H1 (cell line): Measurements from ENCODE around the gene TDRKH. TPM values are rescaled to one million over a fixed set of nuclear protein-coding genes. Genes with fewer than 3 reads are reported as not detected.

Source experiments
- CTCF ChIA-PET: fragments of 300-600 bp; sonication (Branson Sonifier 250); formaldehyde crosslinking; loops from one replicate; lab custom pipeline; 2021; ENCODE audit not compliant: partially characterized antibody; lab: Charles Lee
- POLR2A ChIA-PET: fragments of 300-600 bp; sonication (Branson Sonifier 250); formaldehyde crosslinking; loops from one replicate; lab custom pipeline; 2021; ENCODE audit warnings: inconsistent platforms; ENCODE audit not compliant: partially characterized antibody; lab: Charles Lee
- DNase-seq, 2 experiments: peaks; one replicate each; pipeline versions ENCODE4 v3.0.0 to v3.0.0-alpha.2; 2010 to 2022; ENCODE audit warnings: low spot score in 2 of 2, low read depth in 1 of 2, mixed read lengths in 1 of 2
- FAIRE-seq: peaks from 2 replicates; lab custom pipeline; 2011; peaks lifted over from hg19 to GRCh38; lab: Jason Lieb, UNC
- H2AFZ ChIP-seq: 2 replicates; pipeline ENCODE4 v1.8.1; 2012; ENCODE audit warnings: low read length, inconsistent platforms
- H2AK5ac ChIP-seq: 2 replicates; pipeline ENCODE4 v1.6.1; 2013; ENCODE audit warnings: low read depth, low read length
- H2BK120ac ChIP-seq: replicated peaks from 2 replicates; pipeline ENCODE3; 2013; ENCODE audit warnings: low read depth, low read length, inconsistent platforms
- H2BK12ac ChIP-seq: 2 replicates; pipeline ENCODE4 v1.6.1; 2013; ENCODE audit warnings: low read depth, low read length
- H2BK15ac ChIP-seq: 2 replicates; pipeline ENCODE4 v1.6.1; 2013; ENCODE audit warnings: low read length
- H2BK20ac ChIP-seq: 2 replicates; pipeline ENCODE4 v1.6.1; 2013; ENCODE audit warnings: low read length
- H2BK5ac ChIP-seq: 2 replicates; pipeline ENCODE4 v1.6.1; 2013; ENCODE audit warnings: low read depth, low read length
- H3K14ac ChIP-seq: 2 replicates; pipeline ENCODE4 v1.6.1; 2013; ENCODE audit warnings: inconsistent platforms; ENCODE audit not compliant: insufficient read length
- H3K18ac ChIP-seq: 2 replicates; pipeline ENCODE4 v1.6.1; 2013; ENCODE audit warnings: low read length; ENCODE audit errors: extremely low read depth
- H3K23ac ChIP-seq: 2 replicates; pipeline ENCODE4 v1.6.1; 2013; ENCODE audit warnings: inconsistent platforms; ENCODE audit not compliant: insufficient read length
- H3K23me2 ChIP-seq: 2 replicates; pipeline ENCODE4 v1.6.1; 2013; ENCODE audit warnings: low read depth, low read length
- H3K27ac ChIP-seq: 2 replicates; pipeline ENCODE4 v1.6.1; 2011; ENCODE audit warnings: low read depth, low read length, inconsistent platforms
- H3K27me3 ChIP-seq, 4 experiments: replicated peaks in 1 of 4; 1 replicate in 1 of 4; 2 replicates in 3 of 4; pipeline versions ENCODE4 v1.6.1 to v1.8.1; 2011 to 2013; ENCODE audit warnings: low read length in 3 of 4, mild to moderate bottlenecking in 3 of 4, inconsistent platforms in 2 of 4, mixed read lengths in 2 of 4, moderate library complexity in 1 of 4; ENCODE audit not compliant: control insufficient read depth in 3 of 4, insufficient read depth in 3 of 4; ENCODE audit errors: extremely low read depth in 1 of 4
- H3K36me3 ChIP-seq, 4 experiments: 2 replicates each; pipeline versions ENCODE4 v1.6.1 to v1.8.1; 2011 to 2013; ENCODE audit warnings: mild to moderate bottlenecking in 4 of 4, low read length in 3 of 4, moderate library complexity in 2 of 4, control low read depth in 1 of 4, inconsistent platforms in 1 of 4; ENCODE audit not compliant: insufficient read depth in 4 of 4, control insufficient read depth in 2 of 4
- H3K4ac ChIP-seq: replicated peaks from 2 replicates; pipeline ENCODE3; 2013; ENCODE audit warnings: low read length, low read depth, mixed read lengths, inconsistent platforms; ENCODE audit not compliant: insufficient read length
- H3K4me1 ChIP-seq, 4 experiments: replicated peaks in 1 of 4; 1 replicate in 1 of 4; 2 replicates in 3 of 4; pipeline versions ENCODE4 v1.6.1 to v1.8.1; 2011 to 2013; ENCODE audit warnings: low read length in 3 of 4, inconsistent platforms in 2 of 4, mixed read lengths in 1 of 4; ENCODE audit not compliant: insufficient read depth in 4 of 4, control insufficient read depth in 3 of 4
- H3K4me2 ChIP-seq, 2 experiments: 2 replicates each; pipeline versions ENCODE4 v1.6.1 to v1.8.1; 2011 to 2013; ENCODE audit warnings: low read depth in 2 of 2, low read length in 2 of 2, control low read depth in 1 of 2, inconsistent platforms in 1 of 2, mild to moderate bottlenecking in 1 of 2; ENCODE audit not compliant: insufficient read depth in 1 of 2
- H3K4me3 ChIP-seq, 4 experiments: fragments of 200-600, 300-600 bp in 1 of 4; sonication (generic), shearing (Covaris generic), sonication (Bioruptor Twin) in 1 of 4; 2 replicates each; pipeline versions ENCODE4 v1.5.1 to v1.8.1; 2011 to 2016; ENCODE audit warnings: low read length in 4 of 4, low read depth in 3 of 4, control low read depth in 2 of 4, inconsistent platforms in 2 of 4, mild to moderate bottlenecking in 2 of 4, mixed read lengths in 1 of 4, moderate library complexity in 1 of 4; ENCODE audit not compliant: insufficient read depth in 2 of 4; ENCODE audit errors: extremely low read depth in 1 of 4
- H3K56ac ChIP-seq: replicated peaks from 2 replicates; pipeline ENCODE3; 2013; ENCODE audit warnings: low read depth, mild to moderate bottlenecking, mixed read lengths, low read length, inconsistent platforms; ENCODE audit not compliant: insufficient read length
- H3K79me1 ChIP-seq: 2 replicates; pipeline ENCODE4 v1.6.1; 2013; ENCODE audit warnings: low read depth, low read length, control low read depth
- H3K79me2 ChIP-seq, 2 experiments: 2 replicates each; pipeline versions ENCODE4 v1.6.1 to v1.8.1; 2012 to 2013; ENCODE audit warnings: low read length in 2 of 2, mild to moderate bottlenecking in 2 of 2, inconsistent platforms in 1 of 2; ENCODE audit not compliant: insufficient read depth in 2 of 2, control insufficient read depth in 1 of 2
- H3K9ac ChIP-seq, 4 experiments: replicated peaks in 1 of 4; 1 replicate in 1 of 4; 2 replicates in 3 of 4; pipeline versions ENCODE4 v1.6.1 to v1.8.1; 2011 to 2013; ENCODE audit warnings: low read depth in 3 of 4, low read length in 3 of 4, control low read depth in 2 of 4, mild to moderate bottlenecking in 2 of 4, moderate library complexity in 2 of 4, inconsistent platforms in 1 of 4; ENCODE audit errors: extremely low read depth in 1 of 4
- H3K9me3 ChIP-seq, 2 experiments: 2 replicates each; pipeline versions ENCODE4 v1.6.1 to v1.8.1; 2012 to 2013; ENCODE audit warnings: mild to moderate bottlenecking in 2 of 2, moderate library complexity in 2 of 2, control low read depth in 1 of 2, inconsistent platforms in 1 of 2, low read depth in 1 of 2, low read length in 1 of 2, mixed read lengths in 1 of 2; ENCODE audit not compliant: insufficient read depth in 2 of 2
- H4K20me1 ChIP-seq, 2 experiments: replicated peaks in 1 of 2; 2 replicates each; pipeline versions ENCODE3 to v1.8.1; 2011 to 2013; ENCODE audit warnings: inconsistent platforms in 2 of 2, low read length in 2 of 2, mild to moderate bottlenecking in 1 of 2; ENCODE audit not compliant: insufficient read depth in 2 of 2, control insufficient read depth in 1 of 2
- H4K5ac ChIP-seq: 2 replicates; pipeline ENCODE4 v1.6.1; 2013; ENCODE audit warnings: low read length, low read depth, mixed read lengths, inconsistent platforms; ENCODE audit not compliant: insufficient read length
- H4K8ac ChIP-seq: 2 replicates; pipeline ENCODE4 v1.8.0; 2013; ENCODE audit warnings: mild to moderate bottlenecking, moderate library complexity, low read length, inconsistent platforms; ENCODE audit not compliant: insufficient read depth; ENCODE audit errors: extremely low read depth
- H4K91ac ChIP-seq: replicated peaks from 2 replicates; pipeline ENCODE3; 2013; ENCODE audit warnings: low read length, mixed read lengths, inconsistent platforms; ENCODE audit not compliant: insufficient read length
- CBX8 ChIP-seq: fragments of 300-800, 300-1000 bp; sonication (generic); IDR thresholded peaks from 2 replicates; pipeline ENCODE4 v1.7.1; 2016; ENCODE audit warnings: low read depth, low read length, borderline replicate concordance
- CTBP2 ChIP-seq: IDR thresholded peaks from 2 replicates; pipeline ENCODE4 v1.7.0; 2011; ENCODE audit warnings: borderline replicate concordance, mild to moderate bottlenecking, moderate library complexity, mixed read lengths, low read length; ENCODE audit not compliant: insufficient read depth, insufficient read length
- CTCF ChIP-seq, 3 experiments: IDR thresholded peaks; 1 replicate in 2 of 3; 2 replicates in 1 of 3; pipeline versions ENCODE4 v1.5.1 to v1.6.1; 2011; ENCODE audit warnings: low read length in 3 of 3, mild to moderate bottlenecking in 3 of 3, inconsistent platforms in 2 of 3, low read depth in 1 of 3, moderate library complexity in 1 of 3; ENCODE audit not compliant: insufficient read depth in 1 of 3; ENCODE audit errors: control extremely low read depth in 1 of 3
- E2F6 ChIP-seq: IDR thresholded peaks from 2 replicates; pipeline ENCODE4 v1.6.1; 2012; ENCODE audit warnings: inconsistent platforms
- GABPA ChIP-seq: IDR thresholded peaks from 2 replicates; pipeline ENCODE4 v1.6.1; 2011; ENCODE audit warnings: mild to moderate bottlenecking, low read length, moderate library complexity, borderline replicate concordance; ENCODE audit not compliant: insufficient read depth
- GTF2F1 ChIP-seq: IDR thresholded peaks from 2 replicates; pipeline ENCODE4 v1.6.1; 2012; ENCODE audit warnings: low read depth, low read length, improper control_type of control experiment, borderline replicate concordance
- JUN ChIP-seq: IDR thresholded peaks from 2 replicates; pipeline ENCODE4 v1.6.1; 2011; ENCODE audit warnings: low read depth, mild to moderate bottlenecking, improper control_type of control experiment, low read length
- SAP30 ChIP-seq: fragments of 300-600 bp; sonication (generic); IDR thresholded peaks from 2 replicates; pipeline ENCODE4 v1.7.1; 2012; ENCODE audit warnings: low read length, moderate library complexity, mild to moderate bottlenecking, inconsistent platforms; ENCODE audit not compliant: insufficient read depth, insufficient replicate concordance
- SP1 ChIP-seq: IDR thresholded peaks from 2 replicates; pipeline ENCODE4 v1.6.1; 2011; ENCODE audit warnings: low read depth, low read length
- TCF12 ChIP-seq: IDR thresholded peaks from 2 replicates; pipeline ENCODE4 v1.6.1; 2011; ENCODE audit warnings: low read depth, mild to moderate bottlenecking, low read length
- WGBS, 2 experiments: shearing (Covaris generic) in 1 of 2; methylation state at CpG; one replicate each; pipeline versions ENCODE4 v1.1.6 to v1.1.7; 2013 to 2015; ENCODE audit warnings: low lambda C conversion rate in 2 of 2, mixed read lengths in 2 of 2, inconsistent platforms in 1 of 2, low coverage in 1 of 2, missing lambda C conversion rate in 1 of 2; ENCODE audit not compliant: insufficient replicate concordance in 2 of 2, insufficient coverage in 1 of 2, insufficient read length in 1 of 2; ENCODE audit errors: extremely low coverage in 1 of 2, missing lambda C conversion rate in 1 of 2; 5-methylcytosine and 5-hydroxymethylcytosine counted together
- polyA plus RNA-seq, 7 experiments: library from polyadenylated mRNA; depleted of rRNA in 3 of 7; stranded (reverse) in 5 of 7; unstranded in 2 of 7; fragments of >200 nt in 5 of 7; fragments of 200-250 nt in 2 of 7; gene quantifications; 1 replicate in 5 of 7; 2 replicates in 1 of 7; 4 replicates in 1 of 7; pipeline versions ENCODE4 v1.2.1 to v1.2.3, GENCODE V29; 2011 to 2013; ENCODE audit warnings: missing spikeins in 2 of 7, mixed read lengths in 2 of 7
- total RNA-seq: library from RNA; stranded (reverse); fragmentation: NEBNext Ultra II Directional; extraction: Animal tissue kit (Norgen Biotek cat#: 25700); gene quantifications from 2 replicates; pipeline ENCODE4 v1.2.1, GENCODE V29; 2021

Gene TDRKH
- total and polyA plus RNA-seq, 2 of the 8 experiments (the other 6 are each of a cell fraction or from before 2014, with no cell fraction given): 9.9 to 26.1 TPM

- Histone ChIP-seq H3K9me3 (no peaks in the 10 kb centered on the region), H3K4ac (no peak overlapping the region), H2BK5ac (no peak overlapping the region), H3K18ac (no peak overlapping the region), H4K5ac (no peak overlapping the region), H3K9ac (no peak overlapping the region), H2BK12ac (no peak overlapping the region), H3K27ac (no peak overlapping the region), H3K23ac (no peak overlapping the region), H3K4me3 (no peak overlapping the region), H3K36me3 (peaks cover 0 to 47% (median 13%) of the 10 kb centered on the region in 4 experiments; a peak in 6 of 8 replicates), H2BK20ac (no peak overlapping the region), H4K91ac (no peak overlapping the region), H2AK5ac (no peak overlapping the region), H4K8ac (no peak overlapping the region), H3K79me2 (no peaks in the 10 kb centered on the region), H3K4me2 (no peak overlapping the region), H2BK15ac (no peak overlapping the region), H2BK120ac (no peak overlapping the region), H3K79me1 (no peaks in the 10 kb centered on the region), H3K27me3 (peaks cover 0 to 1% (median 0%) of the 10 kb centered on the region in 4 experiments; a peak in 1 of 7 replicates), H3K4me1 (no peaks in the 10 kb centered on the region), H4K20me1 (no peaks in the 10 kb centered on the region), H3K14ac (no peak overlapping the region), H3K23me2 (no peaks in the 10 kb centered on the region), H2AFZ (no peak overlapping the region), H3K56ac (no peak overlapping the region)
- 80% methylated on average over 4 of the region's 4 CpGs; no CpG with 5 or more reads in 1 of the 2 experiments for WGBS, 2 experiments
- ChIA-PET POLR2A (interaction anchor here (0.6 to 1.4 kb wide), 3 partner anchors 22 to 147 kb away, joined by 3 read pairs; no protein-coding TSS in a partner anchor), CTCF (interaction anchor here (0.6 to 1.2 kb wide), 3 partner anchors 48 to 62 kb away, joined by 3 to 4 read pairs (median 3); no protein-coding TSS in a partner anchor)
- FAIRE-seq (no peak), DNase-seq (no peak)
- no peak for TF ChIP-seq CTBP2
- no peak for TF ChIP-seq CBX8
- TF ChIP-seq E2F6: no peak
- no peak for TF ChIP-seq GABPA
- no peak for TF ChIP-seq SAP30
- TF ChIP-seq CTCF (IDR thresholded peaks at IDR 0.05; ENCODE audit: control extremely low read depth in 1 of 3, insufficient read depth in 1 of 3, low read depth in 1 of 3, low read length in 3 of 3): no peak
- TF ChIP-seq GTF2F1: no peak
- no peak for TF ChIP-seq TCF12
- no peak for TF ChIP-seq SP1
- TF ChIP-seq JUN: no peak
Measured at GRCh38 chr1:151777317-151777716, 13.0 kb downstream of the TDRKH start.
